GM10266 (cell line): ENCODE measurements around the gene C1QL2.

Experiments
- DNase-seq: peaks from one replicate; pipeline ENCODE4 v3.0.0; 2012; ENCODE audit errors: extremely low spot score
- CTCF ChIP-seq: IDR thresholded peaks from 2 replicates; pipeline ENCODE4 v1.5.1; 2012; ENCODE audit warnings: mild to moderate bottlenecking, low read depth; ENCODE audit not compliant: control insufficient read depth, insufficient read depth; ENCODE audit errors: missing control alignments

Gene C1QL2

GRCh38 chr2:119192893-119193292 is 34.3 kb upstream of the C1QL2 start:
- DNase-seq = no peak
- TF ChIP-seq CTCF = no peak

- no peak for DNase-seq
- TF ChIP-seq CTCF = no peak
Observed at GRCh38 chr2:119190321-119191111, 32.0 kb upstream of the C1QL2 start.

- DNase-seq = no peak
- TF ChIP-seq CTCF = no peak
Observed at GRCh38 chr2:119184512-119184911, 26.0 kb upstream of the C1QL2 start.

- DNase-seq = no peak
- TF ChIP-seq CTCF = no peak
Observed at GRCh38 chr2:119181791-119182445, 23.4 kb upstream of the C1QL2 start.

- no peak for DNase-seq
- no peak for TF ChIP-seq CTCF
Observed at GRCh38 chr2:119181391-119181790, 22.8 kb upstream of the C1QL2 start.

- DNase-seq = no peak
- TF ChIP-seq CTCF = no peak
Observed at GRCh38 chr2:119180892-119181291, 22.3 kb upstream of the C1QL2 start.

- TF ChIP-seq CTCF = no peak
- no peak for DNase-seq
Observed at GRCh38 chr2:119179991-119180390, 21.4 kb upstream of the C1QL2 start.
